Spleen (tissue), 7 donors: Measurements from ENCODE around the gene KLHL26.
"Not testable (repeated sequence)": the region's sequence is repeated elsewhere in the genome, so short reads cannot be mapped to it uniquely, and the experiment has no call there.

Experiments
- CTCF ChIP-seq, 11 experiments: fragments of 200-600 bp in 7 of 11; fragments of 450-650 bp in 4 of 11; sonication (generic) in 4 of 11; IDR thresholded peaks in 8 of 11; conservative IDR thresholded peaks in 3 of 11; 1 replicate in 7 of 11; 2 replicates in 4 of 11; pipeline versions ENCODE4 v1.4.0 to v1.8.0; 2016 to 2021; ENCODE audit warnings: antibody characterized with exemption in 11 of 11, inconsistent platforms in 4 of 11, mild to moderate bottlenecking in 1 of 11
- POLR2A ChIP-seq, 3 donors: fragments of 450-650 bp; IDR thresholded peaks; one replicate each; pipeline ENCODE4 v1.5.1; 2017; ENCODE audit warnings: antibody characterized with exemption in 3 of 3, mild to moderate bottlenecking in 1 of 3
- POLR2AphosphoS5 ChIP-seq, 3 donors: sonication (generic); formaldehyde crosslinking; IDR thresholded peaks; one replicate each; pipeline ENCODE4 v1.5.1; 2017; ENCODE audit warnings: antibody characterized with exemption in 3 of 3
- donor health status: DM: no; HTN: no; CAD: no; lungs with moderate emphysema.
- donor health status: DM: no; HTN: no; CAD: no.
- donor health status: DM: no; HTN: no; CAD: no.

GRCh38 chr19:18680148-18680547 is 43.3 kb downstream of the KLHL26 start:
- TF ChIP-seq CTCF (IDR thresholded peaks at IDR 0.05 in 8 of 11, conservative IDR thresholded peaks at IDR 0.05 in 3 of 11); POLR2A (IDR thresholded peaks at IDR 0.05); POLR2AphosphoS5 (IDR thresholded peaks at IDR 0.05): not testable (repeated sequence)
